Kidney capillary endothelial cell (primary cell): Measurements from ENCODE around the gene OSM.
"Not testable (repeated sequence)": the region's sequence is repeated elsewhere in the genome, so short reads cannot be mapped to it uniquely, and the experiment has no call there.

Source experiments
- DNase-seq: peaks from one replicate; pipeline ENCODE4 v3.0.0-alpha.2; 2018; ENCODE audit warnings: low spot score

OSM gene

GRCh38 chr22:30226192-30226832, 40.3 kb downstream of the OSM start:
- DNase-seq: peak; percentile 48

- DNase-seq: no peak
These were observed 41.3 kb downstream of the OSM start for GRCh38 chr22:30225220-30225927.

- DNase-seq: no peak
These were observed 42.3 kb downstream of the OSM start for GRCh38 chr22:30224161-30224857.

- DNase-seq: no peak
These were observed 43.3 kb downstream of the OSM start for GRCh38 chr22:30223303-30223702.

- DNase-seq: no peak
These were observed 44.3 kb downstream of the OSM start for GRCh38 chr22:30222321-30222720.

- no peak for DNase-seq
These were observed 45.3 kb downstream of the OSM start for GRCh38 chr22:30221121-30221992.

- DNase-seq: no peak
These were observed 46.2 kb downstream of the OSM start for GRCh38 chr22:30220338-30221012.

GRCh38 chr22:30219668-30220278, 46.9 kb downstream of the OSM start:
- DNase-seq: no peak

- no peak for DNase-seq
These were observed 47.5 kb downstream of the OSM start for GRCh38 chr22:30219049-30219654.

GRCh38 chr22:30217698-30218560, 48.7 kb downstream of the OSM start:
- no peak for DNase-seq

- no peak for DNase-seq
These were observed 49.9 kb downstream of the OSM start for GRCh38 chr22:30216710-30217109.

- DNase-seq: not testable (repeated sequence)
These were observed 50.4 kb downstream of the OSM start for GRCh38 chr22:30216272-30216671.

- no peak for DNase-seq
These were observed 51.8 kb downstream of the OSM start for GRCh38 chr22:30214703-30215407.

- no peak for DNase-seq
These were observed 53.6 kb downstream of the OSM start for GRCh38 chr22:30212996-30213441.
